GM21723 (cell line): ENCODE measurements around the gene YLPM1.
"Not testable (repeated sequence)": the region's sequence is repeated elsewhere in the genome, so short reads cannot be mapped to it uniquely, and the experiment has no call there.

Source experiments
- ATAC-seq: cut with Tn5 transposase; IDR thresholded peaks from one replicate; pipeline ENCODE4 v1.9.1; 2021; ENCODE audit warnings: mild to moderate bottlenecking, moderate library complexity; ENCODE audit not compliant: unreplicated experiment

The YLPM1 gene

DNA sequence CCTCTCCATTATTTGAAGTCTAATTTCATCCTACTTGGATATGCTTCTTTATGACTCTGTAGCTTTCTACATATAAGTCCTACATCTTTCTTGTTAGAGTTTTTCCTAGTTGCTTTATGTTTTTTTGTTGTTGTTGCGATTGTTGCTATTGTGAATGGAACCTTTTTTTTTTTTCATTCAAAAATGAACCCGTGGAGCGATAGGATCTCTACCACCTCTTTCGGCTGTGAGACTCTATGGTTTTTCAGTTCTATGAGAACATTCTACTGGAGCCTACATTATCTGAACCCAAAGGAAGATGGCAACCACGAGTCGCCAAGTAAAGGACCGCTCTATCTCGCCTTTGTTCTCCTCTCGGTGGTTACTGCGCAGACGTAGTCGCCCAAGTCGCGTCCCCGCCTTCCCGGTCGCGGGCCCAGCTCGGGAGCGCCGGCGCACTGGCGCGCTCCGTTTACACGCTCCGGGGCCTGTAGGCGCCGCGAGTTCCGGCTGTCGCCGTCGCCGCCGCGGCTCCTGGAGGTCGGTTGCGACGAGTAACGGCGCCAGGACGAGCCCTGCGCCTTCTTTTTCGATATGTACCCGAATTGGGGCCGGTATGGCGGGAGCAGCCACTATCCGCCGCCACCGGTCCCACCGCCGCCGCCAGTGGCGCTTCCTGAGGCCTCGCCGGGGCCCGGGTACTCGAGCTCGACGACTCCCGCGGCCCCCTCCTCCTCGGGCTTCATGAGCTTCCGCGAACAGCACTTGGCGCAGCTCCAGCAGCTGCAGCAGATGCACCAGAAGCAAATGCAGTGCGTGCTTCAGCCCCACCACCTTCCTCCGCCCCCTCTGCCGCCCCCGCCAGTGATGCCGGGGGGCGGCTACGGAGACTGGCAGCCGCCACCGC lies at the start of gene YLPM1:
TSS of gene YLPM1 (plus strand) at position 400 of the 886 bp plus-strand sequence. CDS start at position 574, 174 bp downstream.
- peak; percentile 91 for ATAC-seq

DNA sequence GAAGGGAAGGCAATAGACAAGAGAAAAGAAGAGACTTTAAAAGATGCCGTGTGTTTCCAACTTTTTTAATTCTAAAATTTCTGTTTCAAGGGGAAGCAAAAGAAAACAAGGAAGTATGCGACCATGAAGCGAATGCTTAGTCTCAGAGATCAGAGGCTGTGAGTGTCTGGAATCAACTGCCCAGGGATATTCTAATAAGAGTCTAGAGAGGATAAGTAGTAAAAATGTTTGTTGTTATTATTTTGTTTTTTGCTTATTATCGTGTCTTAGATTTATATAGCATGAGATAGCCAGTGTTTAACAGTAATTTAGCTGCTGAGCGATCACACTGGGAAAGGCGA lies 49.8 kb upstream of the YLPM1 start:
- ATAC-seq, result peak; percentile 11

GRCh38 chr14:74720526-74720925 lies 42.6 kb upstream of the YLPM1 start:
- ATAC-seq, result no peak

DNA sequence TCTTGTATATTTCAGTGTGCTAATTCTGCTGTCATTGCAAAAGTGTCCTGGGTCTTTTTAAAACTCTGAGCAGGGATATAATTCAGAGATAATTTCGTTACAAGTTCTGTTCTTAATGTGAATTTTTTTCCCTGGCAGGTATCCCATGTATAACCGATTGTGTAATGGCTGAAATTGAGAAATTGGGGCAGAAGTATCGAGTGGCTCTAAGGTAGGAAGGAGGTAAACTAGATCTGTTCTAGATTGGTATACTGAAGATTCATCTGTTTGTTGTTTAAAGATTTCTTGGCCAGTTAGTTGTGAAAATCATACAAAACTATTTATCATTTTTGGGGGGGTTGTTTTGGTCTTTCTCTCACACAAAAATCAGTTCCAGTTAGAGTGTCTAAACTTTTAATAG lies 40.0 kb upstream of the YLPM1 start:
- no peak for ATAC-seq

DNA sequence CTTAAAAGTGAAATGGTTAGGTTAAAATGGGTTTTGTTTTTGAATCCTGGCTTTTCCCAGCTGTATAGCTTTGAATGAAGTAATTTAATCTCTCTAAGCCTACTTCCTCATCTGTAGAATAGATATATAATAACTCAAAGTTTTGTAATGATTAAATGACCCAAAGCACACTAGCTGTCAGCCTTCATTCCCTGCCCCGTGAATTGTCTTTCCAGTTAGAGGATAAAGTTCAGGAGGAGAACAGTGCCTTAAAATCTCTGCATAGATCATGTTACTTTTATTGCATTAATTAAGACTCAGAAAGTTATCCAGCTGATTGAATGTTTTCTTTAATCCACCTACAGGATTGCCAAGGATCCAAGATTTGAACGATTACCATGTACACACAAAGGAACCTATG lies 30.7 kb upstream of the YLPM1 start:
- ATAC-seq, result no peak

DNA sequence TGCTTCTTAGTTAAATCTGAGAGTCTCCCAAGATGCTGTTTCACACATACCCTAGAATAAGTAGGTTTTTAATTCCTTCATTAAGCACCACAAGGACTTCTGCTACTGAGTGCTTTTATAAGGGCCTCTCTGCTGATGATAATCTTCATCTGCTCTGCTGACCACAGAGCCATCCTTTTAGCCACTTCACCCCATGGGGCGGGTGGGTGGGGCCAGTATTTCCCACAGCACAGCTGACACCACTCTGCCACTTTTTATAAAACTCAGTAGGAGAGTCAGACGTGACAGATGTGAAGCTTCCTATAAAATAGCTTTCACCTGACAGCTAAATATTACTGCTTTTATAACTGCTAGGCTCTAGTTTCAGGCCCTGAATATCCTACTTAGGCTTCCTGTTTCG lies 29.9 kb upstream of the YLPM1 start:
- ATAC-seq, result no peak

DNA sequence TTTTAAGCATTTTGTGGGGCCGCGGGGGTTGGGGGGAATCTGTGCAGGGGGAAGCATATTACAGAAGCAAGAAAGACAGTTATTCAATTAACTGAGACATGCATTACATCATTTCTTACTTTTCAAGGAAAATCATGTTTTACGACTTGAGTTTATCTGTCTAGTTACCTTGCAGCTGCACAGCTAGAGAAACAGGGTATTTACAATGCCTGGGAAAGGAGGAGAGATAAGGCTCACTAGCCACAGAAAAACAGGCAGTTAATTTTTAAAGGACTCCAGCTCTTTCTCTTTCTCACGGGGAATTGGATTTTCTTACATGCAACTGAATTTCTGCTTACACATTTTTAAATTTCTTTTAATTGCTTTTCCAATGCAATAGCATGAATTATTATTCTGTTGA lies 28.0 kb upstream of the YLPM1 start:
- ATAC-seq, result no peak

- ATAC-seq, result no peak
Measured at GRCh38 chr14:74737753-74738325, 25.3 kb upstream of the YLPM1 start.

DNA sequence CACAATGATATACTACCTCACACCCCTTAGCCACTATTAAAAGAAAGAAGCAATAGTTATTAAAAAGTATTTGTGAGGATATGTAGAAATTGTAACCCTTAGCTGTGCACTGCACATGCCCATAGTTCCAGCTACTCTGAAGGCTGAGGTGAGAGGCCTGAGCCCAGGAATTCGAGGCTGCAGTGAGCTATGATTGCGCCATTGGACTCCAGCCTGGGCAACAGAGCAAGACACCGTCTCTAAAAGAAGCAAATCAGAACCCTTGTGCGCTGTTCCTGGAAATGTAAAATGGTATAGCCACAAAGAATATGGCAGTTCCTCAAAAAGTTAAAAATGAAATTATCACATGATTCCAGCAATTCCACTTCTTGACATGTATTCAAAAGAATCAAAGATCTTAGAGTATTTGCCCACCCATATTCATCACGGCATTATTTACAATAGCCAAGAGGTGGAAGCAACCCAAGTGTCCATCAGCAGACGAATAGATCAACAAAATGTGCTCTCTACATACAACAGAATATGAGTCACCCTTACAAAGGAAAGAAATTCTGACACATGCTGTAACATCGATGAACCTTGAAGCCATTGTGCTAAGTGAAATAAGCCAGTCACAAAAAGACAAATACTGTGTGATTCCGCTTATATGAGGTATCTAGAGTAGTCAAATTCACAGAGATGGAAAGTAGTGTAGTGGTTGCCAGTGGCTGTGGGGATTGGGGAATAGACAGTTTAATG lies 23.7 kb upstream of the YLPM1 start:
- ATAC-seq, result no peak

GRCh38 chr14:74747237-74747636 lies 15.9 kb upstream of the YLPM1 start:
- ATAC-seq, result no peak

GRCh38 chr14:74754157-74754556 lies 9.0 kb upstream of the YLPM1 start:
- no peak for ATAC-seq

GRCh38 chr14:74754899-74755298 lies 8.2 kb upstream of the YLPM1 start:
- no peak for ATAC-seq

GRCh38 chr14:74756326-74756725 lies 6.8 kb upstream of the YLPM1 start:
- no peak for ATAC-seq

- not testable (repeated sequence) for ATAC-seq
Measured at GRCh38 chr14:74758505-74758904, 4.6 kb upstream of the YLPM1 start.

DNA sequence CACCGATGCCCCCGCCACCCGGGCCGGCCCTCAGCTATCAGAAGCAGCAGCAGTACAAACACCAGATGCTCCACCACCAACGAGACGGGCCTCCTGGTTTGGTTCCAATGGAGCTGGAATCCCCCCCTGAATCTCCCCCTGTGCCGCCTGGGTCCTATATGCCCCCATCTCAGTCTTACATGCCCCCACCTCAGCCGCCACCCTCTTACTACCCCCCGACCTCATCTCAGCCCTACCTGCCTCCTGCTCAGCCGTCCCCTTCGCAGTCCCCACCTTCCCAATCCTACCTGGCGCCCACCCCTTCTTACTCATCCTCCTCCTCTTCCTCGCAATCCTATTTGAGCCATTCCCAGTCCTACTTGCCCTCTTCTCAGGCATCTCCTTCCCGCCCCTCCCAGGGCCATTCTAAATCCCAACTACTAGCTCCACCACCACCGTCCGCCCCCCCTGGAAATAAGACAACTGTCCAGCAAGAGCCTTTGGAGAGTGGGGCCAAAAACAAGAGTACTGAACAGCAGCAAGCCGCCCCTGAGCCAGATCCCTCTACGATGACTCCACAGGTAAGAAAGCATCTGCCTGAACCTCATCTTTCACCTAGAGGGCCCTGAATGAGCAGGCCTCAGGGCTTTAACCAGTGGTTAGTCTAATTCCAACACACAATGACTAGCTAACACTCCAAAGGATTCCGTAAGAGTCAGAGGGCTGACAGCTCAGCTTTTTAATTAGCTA lies 851 bp downstream of the YLPM1 start:
- ATAC-seq, result no peak

DNA sequence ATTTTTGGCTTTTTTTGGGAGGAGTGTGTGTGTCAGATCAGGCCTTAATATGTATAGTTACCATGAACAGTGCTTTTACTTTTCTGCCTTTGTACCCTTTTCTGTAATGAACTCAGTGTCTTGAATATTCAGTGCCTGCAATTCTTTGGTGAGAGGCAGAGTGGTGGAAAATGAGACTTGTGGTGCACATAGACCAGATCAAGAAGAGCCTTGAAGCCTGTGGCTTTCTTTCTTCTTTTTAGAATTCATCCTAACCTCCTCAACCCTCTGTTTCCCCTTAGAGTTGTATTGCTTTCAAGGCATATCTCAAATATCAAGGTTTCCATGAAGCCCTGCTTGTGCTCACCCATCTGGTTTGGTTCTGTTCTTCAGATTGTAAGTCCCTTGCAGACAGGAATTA lies 2.6 kb downstream of the YLPM1 start:
- no peak for ATAC-seq

DNA sequence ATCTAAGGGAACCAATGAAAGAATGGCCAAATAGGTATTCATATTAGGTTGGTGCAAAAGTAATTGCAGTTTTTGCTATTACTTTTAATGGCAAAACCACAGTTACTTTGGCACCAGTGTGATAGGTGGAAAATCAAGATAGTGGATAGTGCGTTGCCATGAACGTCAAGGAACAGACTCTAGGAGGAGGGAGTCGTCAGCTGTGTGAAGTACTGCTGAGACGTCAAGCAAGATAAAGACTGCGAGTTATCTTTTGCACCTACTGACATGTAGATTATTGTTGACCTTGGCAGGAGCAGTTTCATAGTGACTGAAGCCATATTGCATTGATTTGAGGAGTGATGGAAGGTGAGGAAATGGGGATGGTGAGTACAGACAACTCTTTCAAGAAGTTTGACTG lies 8.3 kb downstream of the YLPM1 start:
- ATAC-seq, result no peak

DNA sequence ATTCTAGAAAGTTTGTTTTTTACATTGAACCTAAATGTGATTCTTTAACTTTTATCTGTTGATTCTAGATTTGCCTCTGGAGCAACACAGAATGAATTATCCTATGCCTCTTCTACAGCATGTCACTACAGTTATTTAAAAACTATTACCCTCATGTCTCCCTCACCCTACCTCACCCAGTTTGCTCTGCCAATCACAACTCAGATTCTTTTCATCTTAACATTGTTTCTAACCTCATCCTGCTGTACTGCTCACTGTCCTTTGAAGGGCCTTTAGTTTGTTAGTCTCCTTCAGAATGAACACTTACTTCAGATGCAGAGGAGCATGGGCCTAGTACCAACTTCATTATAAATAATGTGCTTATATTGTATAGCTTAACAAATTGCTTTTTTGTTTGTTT lies 21.5 kb downstream of the YLPM1 start:
- ATAC-seq, result no peak

DNA sequence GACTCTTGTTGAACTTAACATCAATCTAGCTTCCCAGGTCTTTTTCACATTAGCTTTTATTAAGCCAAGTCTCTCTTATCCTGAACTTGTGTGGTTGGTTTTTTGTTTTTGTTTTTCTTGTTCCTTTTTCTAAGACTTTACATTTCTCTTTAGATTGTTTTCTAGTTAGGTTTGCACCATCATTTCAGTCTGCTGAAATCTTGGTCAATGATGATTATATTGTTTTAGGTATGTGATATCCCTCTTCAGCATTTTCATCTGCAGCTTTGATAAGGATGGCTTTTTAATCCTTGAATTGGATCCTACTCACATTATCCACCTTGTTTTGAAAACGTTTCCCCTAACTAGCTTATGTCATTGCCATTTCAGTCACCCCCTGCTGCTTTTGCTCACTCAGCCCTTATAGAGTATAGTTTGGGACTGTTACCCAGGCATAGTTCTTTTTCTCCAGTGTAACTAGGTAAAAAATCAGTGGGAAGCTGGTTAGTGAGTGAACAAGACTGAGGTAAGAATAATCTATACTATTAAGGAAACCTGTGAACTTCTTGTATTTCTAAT lies 22.0 kb downstream of the YLPM1 start:
- no peak for ATAC-seq

GRCh38 chr14:74786796-74787315 lies 23.7 kb downstream of the YLPM1 start:
- no peak for ATAC-seq
